ENCODE data around the gene SEH1L. TPM values are rescaled to one million over a fixed set of nuclear protein-coding genes. Genes with fewer than 3 reads are reported as not detected.

SEH1L gene
- total RNA-seq, 2 experiments from 2014 or later = 50.5 to 54.3 TPM

DNA sequence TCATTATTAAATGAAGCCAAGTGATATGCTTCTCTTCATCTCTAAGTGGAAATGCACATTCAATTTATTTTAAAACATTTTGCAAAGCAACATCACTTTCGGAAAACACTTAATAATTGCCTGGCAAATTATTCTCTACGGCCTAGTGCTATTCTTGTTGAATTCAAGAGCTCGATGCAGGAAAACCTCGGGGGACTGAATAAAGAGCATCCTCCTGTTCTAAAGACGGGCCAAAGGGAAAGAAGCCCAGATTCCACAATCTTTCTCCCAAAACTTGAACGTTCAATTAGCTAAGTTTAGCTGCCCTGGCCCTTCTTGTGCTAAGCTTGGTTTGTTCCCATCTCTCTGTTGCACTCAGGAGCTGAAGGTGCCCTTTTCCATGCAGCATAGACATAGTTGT, 23.2 kb upstream of the SEH1L start:
- Mint-ChIP-seq H3K27ac (no peak overlapping the region), H3K4me3 (no peak overlapping the region)

GRCh38 chr18:12928206-12928605, 19.6 kb upstream of the SEH1L start:
- no peak overlapping the region for H3K4me3 Mint-ChIP-seq
- no peak overlapping the region for H3K27ac Mint-ChIP-seq
- H3K9me3 Mint-ChIP-seq = no peaks in the 10 kb centered on the region
- no peaks in the 10 kb centered on the region for H3K27me3 Mint-ChIP-seq
- H3K36me3 Mint-ChIP-seq (ENCODE audit: low read depth) = no peaks in the 10 kb centered on the region
- no peaks in the 10 kb centered on the region for H3K4me1 Mint-ChIP-seq
- CTCF ChIA-PET = no interaction called here
- no peak for DNase-seq
- POLR2A ChIA-PET = no interaction called here

More for the DNA sequence above, 23.2 kb upstream of the SEH1L start:
- no peaks in the 10 kb centered on the region for H3K36me3 Mint-ChIP-seq (ENCODE audit: low read depth)
- H3K4me1 Mint-ChIP-seq = peaks cover 16% of the 10 kb centered on the region
- ChIA-PET POLR2A (no interaction called here), CTCF (interaction anchor here (0.6 to 1.9 kb wide), 4 partner anchors 11 to 203 kb away, joined by 3 to 5 read pairs (median 4); no protein-coding TSS in a partner anchor)
- no peaks in the 10 kb centered on the region for H3K9me3 Mint-ChIP-seq
- peaks cover 7% of the 10 kb centered on the region for H3K27me3 Mint-ChIP-seq
- DNase-seq = no peak

DNA sequence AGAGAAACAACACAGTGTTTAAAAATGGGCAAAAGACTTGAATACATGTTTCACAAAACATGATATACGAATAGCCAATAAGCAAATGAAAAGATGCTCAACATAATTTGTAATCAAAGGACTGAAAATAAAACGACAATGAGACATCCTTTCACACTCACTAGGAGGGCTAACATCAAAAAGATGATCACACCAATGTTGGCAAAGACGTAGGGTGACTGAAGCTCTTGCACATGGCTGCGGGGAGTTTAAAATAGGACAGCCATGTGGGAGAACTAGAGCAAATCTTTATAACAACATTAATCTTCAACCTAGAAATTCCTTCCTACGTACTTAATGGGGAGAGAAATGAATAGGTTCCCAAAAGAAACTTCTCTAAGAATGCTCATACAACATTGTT, 19.2 kb upstream of the SEH1L start:
- no peaks in the 10 kb centered on the region for H3K36me3 Mint-ChIP-seq (ENCODE audit: low read depth)
- POLR2A ChIA-PET = no interaction called here

DNA sequence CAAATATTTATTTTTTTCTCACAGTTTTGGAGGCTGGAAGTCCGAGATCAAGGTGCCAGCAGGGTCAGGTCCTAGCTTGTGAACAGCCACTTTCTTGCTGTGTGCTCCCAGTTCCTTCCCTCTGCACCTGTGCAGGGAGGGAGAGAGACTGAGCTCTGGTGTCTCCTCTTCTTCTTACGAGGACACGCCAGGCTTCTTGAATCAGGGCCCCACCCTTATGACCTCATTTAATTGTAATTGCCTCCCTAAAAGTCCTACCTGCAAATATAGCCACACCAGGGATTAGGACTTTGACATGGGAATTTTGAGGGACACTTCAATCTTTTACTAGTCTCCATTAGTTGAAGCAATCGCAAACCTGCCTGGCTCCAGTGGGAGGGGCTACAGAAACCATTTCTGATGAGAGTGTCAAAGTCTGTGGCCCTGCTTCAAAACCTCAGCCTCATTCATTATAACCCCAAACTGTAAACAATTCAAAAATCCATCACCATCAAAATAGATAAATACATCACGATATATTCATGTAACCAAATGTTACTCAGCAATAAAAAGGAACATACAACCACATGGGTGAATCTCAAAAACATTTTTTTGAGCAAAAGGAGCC, 18.2 kb upstream of the SEH1L start:
- CTCF ChIA-PET = no interaction called here

More for the DNA sequence above, 19.2 kb upstream of the SEH1L start:
- Mint-ChIP-seq H3K27me3 (no peaks in the 10 kb centered on the region), H3K4me3 (no peak overlapping the region), H3K27ac (no peak overlapping the region), H3K9me3 (no peaks in the 10 kb centered on the region), H3K4me1 (no peaks in the 10 kb centered on the region)
- DNase-seq = no peak
- CTCF ChIA-PET = no interaction called here

DNA sequence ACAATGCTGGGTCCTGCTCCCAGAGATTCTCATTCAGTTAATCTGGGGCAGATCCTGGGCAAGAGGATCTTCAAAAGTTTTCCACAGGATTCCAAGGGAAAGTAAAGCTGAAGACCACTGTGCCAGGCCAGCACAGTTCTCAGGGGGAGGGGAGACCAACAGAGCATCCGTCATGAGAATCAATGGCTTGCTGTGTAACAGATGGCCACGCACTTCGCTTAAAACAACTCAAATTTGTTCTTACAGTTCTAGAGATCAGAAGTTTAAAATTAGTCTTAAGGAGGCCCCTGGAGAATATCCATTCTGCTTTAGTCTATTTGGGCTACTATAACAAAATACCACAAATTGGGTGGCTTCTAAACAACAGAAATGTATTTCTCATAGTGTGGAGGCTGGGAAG, 17.4 kb upstream of the SEH1L start:
- Mint-ChIP-seq H3K4me3 (no peak overlapping the region), H3K36me3 (ENCODE audit: low read depth) (no peaks in the 10 kb centered on the region), H3K4me1 (peaks cover 2% of the 10 kb centered on the region), H3K27ac (no peak overlapping the region), H3K27me3 (no peaks in the 10 kb centered on the region), H3K9me3 (no peaks in the 10 kb centered on the region)
- CTCF ChIA-PET = no interaction called here
- POLR2A ChIA-PET = no interaction called here
- DNase-seq = no peak

More for the DNA sequence above, 18.2 kb upstream of the SEH1L start:
- Mint-ChIP-seq H3K27ac (no peak overlapping the region), H3K36me3 (ENCODE audit: low read depth) (no peaks in the 10 kb centered on the region), H3K27me3 (no peaks in the 10 kb centered on the region), H3K9me3 (no peaks in the 10 kb centered on the region), H3K4me1 (peaks cover 1% of the 10 kb centered on the region), H3K4me3 (no peak overlapping the region)
- no peak for DNase-seq
- POLR2A ChIA-PET = no interaction called here

DNA sequence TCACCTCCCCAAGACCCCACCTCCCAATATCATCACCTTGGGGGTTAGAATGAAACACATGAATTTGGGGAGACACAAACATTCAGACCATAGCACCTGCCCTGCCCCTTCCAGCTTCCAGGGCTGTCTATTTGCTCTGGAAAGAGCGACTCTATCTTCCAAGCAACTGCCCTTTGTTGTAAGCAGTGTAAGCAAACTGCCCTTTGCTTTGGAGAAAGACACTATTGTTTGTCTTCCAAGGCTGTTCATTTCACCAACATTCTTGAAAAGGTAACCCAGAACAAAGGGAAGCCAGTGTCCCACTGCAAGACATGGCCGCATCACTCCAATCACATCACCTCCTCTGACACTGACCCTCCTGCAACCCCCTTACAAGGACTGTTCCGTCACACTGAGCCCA, 16.9 kb upstream of the SEH1L start:
- Mint-ChIP-seq H3K9me3 (no peaks in the 10 kb centered on the region), H3K4me1 (peaks cover 2% of the 10 kb centered on the region), H3K27me3 (no peaks in the 10 kb centered on the region), H3K36me3 (ENCODE audit: low read depth) (no peaks in the 10 kb centered on the region), H3K27ac (no peak overlapping the region), H3K4me3 (no peak overlapping the region)
- POLR2A ChIA-PET = no interaction called here
- no peak for DNase-seq
- CTCF ChIA-PET = no interaction called here

DNA sequence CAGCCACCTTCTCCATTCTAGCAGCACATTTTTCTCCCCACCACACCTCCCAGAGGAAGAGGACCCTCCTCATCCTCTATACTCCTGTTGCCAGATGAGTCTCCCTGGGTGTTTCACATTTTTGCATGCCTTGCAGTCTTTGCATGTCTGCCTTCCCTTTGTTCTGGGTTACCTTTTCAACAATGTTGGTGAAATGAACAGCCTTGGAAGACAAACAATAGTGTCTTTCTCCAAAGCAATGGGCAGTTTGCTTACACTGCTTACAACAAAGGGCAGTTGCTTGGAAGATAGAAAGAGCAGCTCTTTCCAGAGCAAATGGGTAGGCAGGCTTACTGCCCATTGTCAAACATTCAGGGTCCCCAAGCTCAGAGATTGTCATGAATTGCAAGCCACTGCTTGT, 14.5 kb upstream of the SEH1L start:
- H3K27me3 Mint-ChIP-seq = no peaks in the 10 kb centered on the region
- H3K36me3 Mint-ChIP-seq (ENCODE audit: low read depth) = no peaks in the 10 kb centered on the region
- ChIA-PET CTCF (interaction anchor here (0.7 to 3.5 kb wide), 11 partner anchors 11 to 391 kb away, joined by 3 to 17 read pairs (median 4); no protein-coding TSS in a partner anchor), POLR2A (no interaction called here)
- DNase-seq = no peak
- no peak overlapping the region for H3K4me3 Mint-ChIP-seq
- peaks cover 2% of the 10 kb centered on the region for H3K4me1 Mint-ChIP-seq
- no peak overlapping the region for H3K27ac Mint-ChIP-seq
- H3K9me3 Mint-ChIP-seq = no peaks in the 10 kb centered on the region

GRCh38 chr18:12934454-12935071, 13.2 kb upstream of the SEH1L start:
- DNase-seq = peak; percentile 82
- Mint-ChIP-seq H3K4me3 (no peak overlapping the region), H3K27me3 (no peaks in the 10 kb centered on the region), H3K9me3 (no peaks in the 10 kb centered on the region), H3K27ac (no peak overlapping the region), H3K4me1 (peaks cover 2% of the 10 kb centered on the region), H3K36me3 (ENCODE audit: low read depth) (no peaks in the 10 kb centered on the region)
- ChIA-PET POLR2A (interaction anchor here (0.5 kb wide), 1 partner anchor 20 kb away, joined by 6 read pairs; no protein-coding TSS in a partner anchor), CTCF (interaction anchor here (0.6 to 3.5 kb wide), 30 partner anchors 9 to 540 kb away, joined by 3 to 17 read pairs (median 4); partner anchors contain the start of genes CEP76 and SEH1L)

- POLR2A ChIA-PET = no interaction called here
Observed at GRCh38 chr18:12939162-12939561, 8.6 kb upstream of the SEH1L start.

GRCh38 chr18:12943215-12943614, 4.6 kb upstream of the SEH1L start:
- Mint-ChIP-seq H3K4me3 (no peak overlapping the region), H3K27me3 (peaks cover 1% of the 10 kb centered on the region), H3K27ac (no peak overlapping the region), H3K9me3 (no peaks in the 10 kb centered on the region), H3K36me3 (ENCODE audit: low read depth) (peaks cover 3% of the 10 kb centered on the region), H3K4me1 (peaks cover 26% of the 10 kb centered on the region)
- ChIA-PET CTCF (interaction anchor here (1.5 to 2.5 kb wide), 2 partner anchors 9 to 216 kb away, joined by 5 to 17 read pairs; no protein-coding TSS in a partner anchor), POLR2A (no interaction called here)
- DNase-seq = no peak

More at GRCh38 chr18:12939162-12939561, 8.6 kb upstream of the SEH1L start:
- Mint-ChIP-seq H3K4me1 (peaks cover 2% of the 10 kb centered on the region), H3K27ac (no peak overlapping the region), H3K27me3 (peaks cover 1% of the 10 kb centered on the region), H3K4me3 (no peak overlapping the region), H3K9me3 (no peaks in the 10 kb centered on the region), H3K36me3 (ENCODE audit: low read depth) (no peaks in the 10 kb centered on the region)
- no peak for DNase-seq
- CTCF ChIA-PET = no interaction called here

DNA sequence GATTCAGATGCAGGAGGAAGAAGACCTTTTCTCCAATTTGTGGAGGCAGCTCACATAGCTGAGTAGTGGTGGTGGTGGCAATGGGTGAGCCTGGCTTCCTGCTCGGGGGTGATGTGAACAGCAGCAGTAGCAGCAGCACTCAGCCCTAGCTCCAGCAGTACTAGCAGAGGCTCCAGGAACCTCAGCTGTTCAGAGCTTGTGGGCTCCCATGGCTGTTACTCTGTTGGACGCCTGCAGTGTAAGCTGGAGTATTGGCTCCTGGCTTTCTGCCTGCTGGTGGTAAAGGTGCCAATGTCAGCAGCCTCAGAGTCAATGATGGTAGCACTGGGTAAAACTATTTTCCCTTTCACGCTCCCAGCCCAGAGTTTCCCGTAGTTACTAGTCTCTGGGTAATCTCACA, 3.1 kb upstream of the SEH1L start:
- CTCF ChIA-PET = interaction anchor here (0.9 to 2.5 kb wide), 3 partner anchors 10 to 218 kb away, joined by 3 to 17 read pairs (median 5); no protein-coding TSS in a partner anchor
- POLR2A ChIA-PET = no interaction called here
- Mint-ChIP-seq H3K4me1 (peaks cover 32% of the 10 kb centered on the region), H3K4me3 (no peak overlapping the region), H3K27ac (no peak overlapping the region), H3K9me3 (peaks cover 2% of the 10 kb centered on the region), H3K27me3 (peaks cover 1% of the 10 kb centered on the region), H3K36me3 (ENCODE audit: low read depth) (peaks cover 12% of the 10 kb centered on the region)
- peak; percentile 13 for DNase-seq

GRCh38 chr18:12946549-12947284, 1.1 kb upstream of the SEH1L start:
- no peak for DNase-seq
- ChIA-PET CTCF (no interaction called here), POLR2A (no interaction called here)
- H3K36me3 Mint-ChIP-seq (ENCODE audit: low read depth) = peaks cover 26% of the 10 kb centered on the region
- H3K4me3 Mint-ChIP-seq = peak overlapping the region; percentile 88
- peak overlapping the region; percentile 98 for H3K27ac Mint-ChIP-seq
- H3K9me3 Mint-ChIP-seq = peaks cover 4% of the 10 kb centered on the region
- H3K27me3 Mint-ChIP-seq = no peaks in the 10 kb centered on the region
- H3K4me1 Mint-ChIP-seq = peaks cover 49% of the 10 kb centered on the region

Data from activated CD4-positive, alpha-beta T cell treated with anti-CD3 and anti-CD28 coated beads, Interleukin-2, amount 10 ng/mL, durations not matched to agents 7 days and 5 days (primary cell).